ENCODE results near the gene SERPINB7.

DNA sequence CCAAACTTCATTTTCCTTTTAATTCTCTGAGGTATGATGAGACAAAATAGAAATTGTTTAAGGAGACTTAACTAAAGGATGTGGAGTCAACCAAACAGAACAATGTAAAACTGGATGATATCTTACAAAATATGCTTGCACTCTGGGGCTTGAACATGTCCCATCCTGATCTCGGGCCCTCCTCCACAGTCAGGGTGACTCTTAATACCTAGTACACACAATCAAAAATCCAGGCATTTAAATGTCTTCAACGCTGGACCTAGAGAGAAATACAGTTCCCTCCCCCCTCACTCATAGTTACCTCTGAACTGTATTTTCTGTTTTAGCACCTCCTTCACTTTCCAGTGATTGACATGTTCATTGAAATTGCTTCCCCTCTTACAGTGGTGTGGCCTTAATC is 75.4 kb downstream of the SERPINB7 start:
- TF ChIP-seq EP300 (IDR thresholded peaks at IDR 0.05; ENCODE audit: borderline replicate concordance in 1 of 2, low read depth in 1 of 2, low read length in 1 of 2) (no peak), CTCF (IDR thresholded peaks at IDR 0.05) (no peak), POLR2AphosphoS5 (IDR thresholded peaks at IDR 0.05; ENCODE audit: low read depth, low read length) (no peak), FOXM1 (IDR thresholded peaks at IDR 0.05; ENCODE audit: low read depth) (no peak), GABPA (IDR thresholded peaks at IDR 0.05; ENCODE audit: low read depth) (no peak), ELF1 (IDR thresholded peaks at IDR 0.05) (no peak), RFX5 (IDR thresholded peaks at IDR 0.05; ENCODE audit: low read length) (no peak), RAD21 (IDR thresholded peaks at IDR 0.05; ENCODE audit: low read length) (no peak), NFIC (IDR thresholded peaks at IDR 0.05; ENCODE audit: borderline replicate concordance) (no peak), REST (IDR thresholded peaks at IDR 0.05; ENCODE audit: low read depth, low read length) (no peak), YY1 (IDR thresholded peaks at IDR 0.05; ENCODE audit: low read depth) (no peak), SIN3A (IDR thresholded peaks at IDR 0.05; ENCODE audit: borderline replicate concordance, low read depth, low read length) (no peak), SMC3 (IDR thresholded peaks at IDR 0.05; ENCODE audit: low read depth, low read length) (no peak)
- TF ChIP-seq, protein P1, sequence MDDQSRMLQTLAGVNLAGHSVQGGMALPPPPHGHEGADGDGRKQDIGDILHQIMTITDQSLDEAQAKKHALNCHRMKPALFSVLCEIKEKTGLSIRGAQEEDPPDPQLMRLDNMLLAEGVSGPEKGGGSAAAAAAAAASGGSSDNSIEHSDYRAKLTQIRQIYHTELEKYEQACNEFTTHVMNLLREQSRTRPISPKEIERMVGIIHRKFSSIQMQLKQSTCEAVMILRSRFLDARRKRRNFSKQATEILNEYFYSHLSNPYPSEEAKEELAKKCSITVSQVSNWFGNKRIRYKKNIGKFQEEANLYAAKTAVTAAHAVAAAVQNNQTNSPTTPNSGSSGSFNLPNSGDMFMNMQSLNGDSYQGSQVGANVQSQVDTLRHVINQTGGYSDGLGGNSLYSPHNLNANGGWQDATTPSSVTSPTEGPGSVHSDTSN (IDR thresholded peaks at IDR 0.05) = no peak

Measured in SK-N-SH (cell line).